Loucy (cell line): ENCODE measurements around the gene EXOC8.

Source experiments
- EZH2phosphoT487 ChIP-seq: fragments of 200-600 bp; IDR thresholded peaks from 2 replicates; pipeline ENCODE4 v1.6.1; 2018; ENCODE audit warnings: antibody characterized with exemption, mild to moderate bottlenecking, moderate library complexity, borderline replicate concordance
- TF ChIP-seq, protein P1 (sequence below): fragments of 200-600 bp; sonication (generic); conservative IDR thresholded peaks from 2 replicates; pipeline ENCODE4 v1.5.1; 2014; ENCODE audit warnings: mild to moderate bottlenecking, antibody characterized with exemption, low read length

DNA sequence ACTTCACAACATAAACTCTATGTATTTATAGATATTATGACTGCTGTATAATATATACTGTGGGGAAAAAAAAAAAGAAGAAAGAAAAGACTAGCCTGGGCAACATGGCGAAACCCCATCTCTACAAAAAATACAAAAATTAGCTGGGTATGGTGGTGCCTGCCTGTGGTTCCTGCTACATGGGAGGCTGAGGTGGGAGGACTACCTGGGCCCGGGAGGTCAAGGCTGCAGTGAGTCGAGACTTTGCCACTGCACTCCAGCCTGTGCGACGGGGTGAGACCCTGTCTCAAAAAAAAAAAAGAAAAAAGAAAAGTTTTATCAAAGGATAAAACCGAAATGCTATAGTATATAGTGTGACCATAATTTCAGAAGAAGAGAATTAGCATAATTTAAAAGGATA is 2.7 kb downstream of the EXOC8 start:
- TF ChIP-seq, protein P1, sequence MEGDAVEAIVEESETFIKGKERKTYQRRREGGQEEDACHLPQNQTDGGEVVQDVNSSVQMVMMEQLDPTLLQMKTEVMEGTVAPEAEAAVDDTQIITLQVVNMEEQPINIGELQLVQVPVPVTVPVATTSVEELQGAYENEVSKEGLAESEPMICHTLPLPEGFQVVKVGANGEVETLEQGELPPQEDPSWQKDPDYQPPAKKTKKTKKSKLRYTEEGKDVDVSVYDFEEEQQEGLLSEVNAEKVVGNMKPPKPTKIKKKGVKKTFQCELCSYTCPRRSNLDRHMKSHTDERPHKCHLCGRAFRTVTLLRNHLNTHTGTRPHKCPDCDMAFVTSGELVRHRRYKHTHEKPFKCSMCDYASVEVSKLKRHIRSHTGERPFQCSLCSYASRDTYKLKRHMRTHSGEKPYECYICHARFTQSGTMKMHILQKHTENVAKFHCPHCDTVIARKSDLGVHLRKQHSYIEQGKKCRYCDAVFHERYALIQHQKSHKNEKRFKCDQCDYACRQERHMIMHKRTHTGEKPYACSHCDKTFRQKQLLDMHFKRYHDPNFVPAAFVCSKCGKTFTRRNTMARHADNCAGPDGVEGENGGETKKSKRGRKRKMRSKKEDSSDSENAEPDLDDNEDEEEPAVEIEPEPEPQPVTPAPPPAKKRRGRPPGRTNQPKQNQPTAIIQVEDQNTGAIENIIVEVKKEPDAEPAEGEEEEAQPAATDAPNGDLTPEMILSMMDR: no peak
- TF ChIP-seq EZH2phosphoT487: no peak
